Astrocyte of the spinal cord (primary cell): ENCODE results near the gene FAM98C.
A peak's percentile ranks its signal among the peaks of the same experiment; 100 is the strongest.

ENCODE experiments used
- DNase-seq: peaks from one replicate; pipeline ENCODE4 v3.0.0; 2011; ENCODE audit warnings: low read depth, low spot score
- H3K4me3 ChIP-seq: 2 replicates; pipeline ENCODE4 v1.5.1; 2011; ENCODE audit warnings: low read depth, mild to moderate bottlenecking, low read length, moderate library complexity
- CTCF ChIP-seq: IDR thresholded peaks from 2 replicates; pipeline ENCODE4 v1.5.1; 2012; ENCODE audit warnings: low read depth, mild to moderate bottlenecking, low read length, inconsistent platforms
- in situ Hi-C: cut with HindIII; loops from 2 replicates; pipeline ENCODE4 v1.10.0; 2017; ENCODE audit warnings: low sequenced_read_pairs

FAM98C gene

GRCh38 chr19:38384209-38385027, 18.5 kb upstream of the FAM98C start:
- peak; percentile 21 for DNase-seq
- peak; percentile 59 for TF ChIP-seq CTCF
- in situ Hi-C loops = no loop called here
- no peak overlapping the region for H3K4me3 ChIP-seq

GRCh38 chr19:38385057-38385803, 17.7 kb upstream of the FAM98C start:
- H3K4me3 ChIP-seq = no peak overlapping the region
- DNase-seq = no peak
- in situ Hi-C loops = no loop called here
- TF ChIP-seq CTCF = no peak

DNA sequence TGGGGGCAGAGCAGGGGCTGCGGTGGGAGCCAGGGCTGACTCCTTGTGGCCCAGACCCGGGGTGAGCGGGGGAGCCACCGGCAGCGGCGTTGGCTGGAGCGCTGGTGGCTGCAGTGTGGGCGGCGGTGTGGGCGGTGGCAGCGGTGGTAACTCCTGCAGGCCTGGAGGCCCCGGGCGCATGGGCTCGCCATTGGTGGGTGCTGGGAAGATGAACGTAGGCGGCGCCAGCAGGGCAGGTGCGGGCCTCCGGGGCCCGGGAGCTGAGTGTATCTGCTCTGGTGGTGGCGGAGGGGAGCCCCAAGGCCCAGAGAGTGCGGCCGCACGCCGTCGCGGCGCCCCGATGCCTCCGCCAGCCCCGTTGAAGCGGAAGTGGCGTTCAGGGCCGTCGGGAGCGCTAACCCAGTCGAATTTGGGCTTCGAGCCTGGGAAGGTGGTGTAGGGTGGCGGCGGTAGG, 17.1 kb upstream of the FAM98C start:
- no peak for DNase-seq
- H3K4me3 ChIP-seq = no peak overlapping the region
- no peak for TF ChIP-seq CTCF
- in situ Hi-C loops = no loop called here

- no peak for DNase-seq
- no peak overlapping the region for H3K4me3 ChIP-seq
- in situ Hi-C loops = no loop called here
- TF ChIP-seq CTCF = no peak
Measured at GRCh38 chr19:38386300-38386970, 16.5 kb upstream of the FAM98C start.

DNA sequence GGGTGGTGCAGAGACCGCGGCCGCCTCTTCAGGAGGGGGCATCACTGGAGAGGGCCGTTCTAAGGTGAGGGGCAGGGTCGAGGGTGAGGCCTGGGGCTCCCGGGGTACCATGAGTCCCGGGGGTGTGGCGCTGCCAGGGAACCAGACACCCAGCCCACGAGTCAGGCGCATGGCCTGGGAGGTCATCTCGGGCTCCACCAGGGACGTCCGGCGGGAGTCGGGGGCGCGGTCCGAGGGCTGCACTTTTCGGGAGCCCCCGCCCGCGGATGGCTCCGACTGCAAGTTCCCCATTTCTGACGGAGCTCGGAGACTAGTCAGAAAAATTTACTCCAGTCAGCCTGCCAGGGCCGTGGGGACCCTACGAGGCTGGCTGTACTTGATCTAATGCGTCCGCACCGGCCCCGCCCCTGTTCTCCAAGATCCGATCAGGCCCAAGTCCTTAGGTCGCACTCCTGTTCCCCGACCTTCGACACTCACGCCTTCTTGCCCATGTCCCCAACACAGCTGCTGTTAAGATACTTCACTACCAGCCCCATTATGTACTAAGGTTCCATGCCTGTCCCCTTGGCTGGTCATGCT, 15.8 kb upstream of the FAM98C start:
- in situ Hi-C loops = no loop called here
- DNase-seq = peak; percentile 16
- peak overlapping the region; percentile 82 for H3K4me3 ChIP-seq
- no peak for TF ChIP-seq CTCF
